K562 (cell line): Measurements from ENCODE around the gene INTS12.

Experiments
- BRD9 ChIP-seq: fragments of 450-650 bp; IDR thresholded peaks from 2 replicates; pipeline ENCODE4 v1.6.1; 2018; ENCODE audit warnings: low read depth; ENCODE audit not compliant: partially characterized antibody
- CHD1 ChIP-seq: fragments of 200-600 bp; sonication (generic); IDR thresholded peaks from one replicate; pipeline ENCODE4 v1.6.1; 2012; ENCODE audit warnings: mild to moderate bottlenecking, moderate library complexity, low read length, inconsistent platforms
- NFIC ChIP-seq: fragments of 450-650 bp; IDR thresholded peaks from 2 replicates; pipeline ENCODE4 v1.6.1; 2017; ENCODE audit warnings: mild to moderate bottlenecking, inconsistent platforms
- OTX1 ChIP-seq: fragments of 450-650 bp; formaldehyde crosslinking; IDR thresholded peaks from 2 replicates; pipeline ENCODE4 v1.4.0; 2022; ENCODE audit warnings: mild to moderate bottlenecking
- POLR2A ChIP-seq: fragments of 450-650 bp; conservative IDR thresholded peaks from 2 replicates; pipeline ENCODE4 v1.6.1; 2016
- TFAM ChIP-seq: fragments of 250-450 bp; sonication (Bioruptor Pico); conservative IDR thresholded peaks from 2 replicates; pipeline ENCODE4 v1.5.0; 2021; ENCODE audit warnings: mild to moderate bottlenecking, moderate library complexity
- TF ChIP-seq, protein P1 (sequence below), 3 experiments: IDR thresholded peaks in 2 of 3; conservative IDR thresholded peaks in 1 of 3; 2 replicates each; pipeline ENCODE4 v1.5.1; 2011 to 2012; ENCODE audit warnings: low read length in 3 of 3, mild to moderate bottlenecking in 3 of 3, control low read depth in 2 of 3, improper control_type of control experiment in 1 of 3, inconsistent platforms in 1 of 3, low read depth in 1 of 3, mixed read lengths in 1 of 3, moderate library complexity in 1 of 3; ENCODE audit not compliant: insufficient read depth in 2 of 3

DNA sequence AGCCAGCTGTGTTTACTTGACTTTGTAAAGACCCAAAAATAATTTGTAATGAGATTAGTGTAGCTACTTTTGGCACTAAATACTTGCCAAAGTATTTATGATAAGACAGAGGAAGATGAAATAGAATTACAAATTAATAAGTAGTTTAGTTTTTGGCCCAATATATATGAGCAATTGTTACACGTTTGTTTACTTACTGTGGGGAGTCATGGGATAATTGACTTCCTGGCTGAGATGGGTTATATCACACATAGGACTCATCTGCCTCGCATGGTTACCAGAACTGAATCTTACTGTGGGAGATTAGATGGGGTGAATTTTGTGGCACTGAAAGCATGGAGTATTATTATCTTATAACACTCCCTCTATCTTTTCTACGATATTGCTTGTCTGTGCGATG, 66.6 kb downstream of the INTS12 start:
- no peak for TF ChIP-seq TFAM (CRISPR knock-in tag)
- TF ChIP-seq, protein P1, sequence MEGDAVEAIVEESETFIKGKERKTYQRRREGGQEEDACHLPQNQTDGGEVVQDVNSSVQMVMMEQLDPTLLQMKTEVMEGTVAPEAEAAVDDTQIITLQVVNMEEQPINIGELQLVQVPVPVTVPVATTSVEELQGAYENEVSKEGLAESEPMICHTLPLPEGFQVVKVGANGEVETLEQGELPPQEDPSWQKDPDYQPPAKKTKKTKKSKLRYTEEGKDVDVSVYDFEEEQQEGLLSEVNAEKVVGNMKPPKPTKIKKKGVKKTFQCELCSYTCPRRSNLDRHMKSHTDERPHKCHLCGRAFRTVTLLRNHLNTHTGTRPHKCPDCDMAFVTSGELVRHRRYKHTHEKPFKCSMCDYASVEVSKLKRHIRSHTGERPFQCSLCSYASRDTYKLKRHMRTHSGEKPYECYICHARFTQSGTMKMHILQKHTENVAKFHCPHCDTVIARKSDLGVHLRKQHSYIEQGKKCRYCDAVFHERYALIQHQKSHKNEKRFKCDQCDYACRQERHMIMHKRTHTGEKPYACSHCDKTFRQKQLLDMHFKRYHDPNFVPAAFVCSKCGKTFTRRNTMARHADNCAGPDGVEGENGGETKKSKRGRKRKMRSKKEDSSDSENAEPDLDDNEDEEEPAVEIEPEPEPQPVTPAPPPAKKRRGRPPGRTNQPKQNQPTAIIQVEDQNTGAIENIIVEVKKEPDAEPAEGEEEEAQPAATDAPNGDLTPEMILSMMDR (IDR thresholded peaks at IDR 0.05 in 2 of 3, conservative IDR thresholded peaks at IDR 0.05 in 1 of 3; ENCODE audit: insufficient read depth in 2 of 3, low read depth in 1 of 3, low read length in 3 of 3), result no peak
- no peak for TF ChIP-seq BRD9
- no peak for TF ChIP-seq CHD1
- TF ChIP-seq NFIC, result no peak
- no peak for TF ChIP-seq OTX1 (CRISPR knock-in tag)
- TF ChIP-seq POLR2A, result no peak
